A549 (cell line): ENCODE data around the gene CCDC146.

ENCODE experiments used
- CEBPB ChIP-seq, 2 experiments: fragments of >200 bp in 1 of 2; sonication (Bioruptor Twin) in 1 of 2; formaldehyde crosslinking in 1 of 2; IDR thresholded peaks; 2 replicates each; pipeline ENCODE4 v1.6.1; 2012 to 2016
- CTCF ChIP-seq: fragments of >200 bp; sonication (Bioruptor Twin); formaldehyde crosslinking; IDR thresholded peaks from 3 replicates; pipeline ENCODE4 v1.5.1; 2016
- KDM1A ChIP-seq: fragments of 200-600 bp; sonication (generic); IDR thresholded peaks from 2 replicates; pipeline ENCODE4 v1.6.1; 2016; ENCODE audit warnings: low read depth, mild to moderate bottlenecking
- KDM5A ChIP-seq: fragments of 200-600 bp; sonication (generic); IDR thresholded peaks from 2 replicates; pipeline ENCODE4 v1.6.1; 2016; ENCODE audit warnings: antibody characterized with exemption, mild to moderate bottlenecking
- MAFK ChIP-seq: fragments of 450-650 bp; IDR thresholded peaks from 2 replicates; pipeline ENCODE4 v1.6.1; 2014; ENCODE audit not compliant: partially characterized antibody
- MYC ChIP-seq: IDR thresholded peaks from 2 replicates; pipeline ENCODE4 v1.6.1; 2012; ENCODE audit warnings: mild to moderate bottlenecking, inconsistent platforms, low read length, improper control_type of control experiment, borderline replicate concordance

DNA sequence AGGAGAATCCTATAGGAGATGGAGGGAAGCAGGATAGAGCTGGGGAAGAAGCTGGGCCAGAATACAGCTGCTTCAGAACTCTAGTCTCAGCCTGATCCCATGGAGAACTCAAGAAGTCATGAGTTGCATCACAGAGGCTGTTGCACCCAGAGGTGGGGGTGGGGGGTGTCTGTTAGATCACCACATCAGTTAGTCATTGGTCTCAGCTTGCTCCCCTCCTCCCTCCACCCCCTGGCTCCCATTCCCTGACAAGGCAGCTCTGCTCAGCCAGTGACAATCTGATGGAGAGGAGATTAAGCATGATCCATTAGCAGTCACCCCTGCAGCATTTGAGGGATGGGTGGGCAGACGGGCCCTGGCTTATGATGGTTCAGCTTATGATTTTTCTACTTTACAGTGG lies 135.6 kb downstream of the CCDC146 start:
- TF ChIP-seq CTCF (no peak), MYC (no peak), KDM5A (no peak), CEBPB (IDR thresholded peaks at IDR 0.05) (no peak), KDM1A (no peak), MAFK (no peak)
